ENCODE data around the gene KCNE4.

KCNE4 gene

GRCh38 chr2:223093436-223094241 lies 41.6 kb downstream of the KCNE4 start:
- DNase-seq (ENCODE audit: low read depth), result no peak
- H3K4me3 ChIP-seq (ENCODE audit: low read depth, low read length), result no peak overlapping the region

GRCh38 chr2:223095207-223095606 lies 43.2 kb downstream of the KCNE4 start:
- DNase-seq (ENCODE audit: low read depth), result no peak
- no peak overlapping the region for H3K4me3 ChIP-seq (ENCODE audit: low read depth, low read length)
- no peak for TF ChIP-seq MAX (IDR thresholded peaks at IDR 0.05; ENCODE audit: low read depth, low read length)
- TF ChIP-seq POLR2A (IDR thresholded peaks at IDR 0.05; ENCODE audit: extremely low read depth, insufficient read length), result no peak
- no peak for TF ChIP-seq MYC (IDR thresholded peaks at IDR 0.05; ENCODE audit: low read depth, low read length)
- TF ChIP-seq CTCF (IDR thresholded peaks at IDR 0.05; ENCODE audit: low read depth, low read length), result no peak

More at GRCh38 chr2:223093436-223094241, 41.6 kb downstream of the KCNE4 start:
- TF ChIP-seq CTCF (IDR thresholded peaks at IDR 0.05; ENCODE audit: low read depth, low read length) (no peak), POLR2A (IDR thresholded peaks at IDR 0.05; ENCODE audit: extremely low read depth, insufficient read length) (no peak), MYC (IDR thresholded peaks at IDR 0.05; ENCODE audit: low read depth, low read length) (no peak), MAX (IDR thresholded peaks at IDR 0.05; ENCODE audit: low read depth, low read length) (no peak)

GRCh38 chr2:223096235-223096970 lies 44.4 kb downstream of the KCNE4 start:
- TF ChIP-seq CTCF (IDR thresholded peaks at IDR 0.05; ENCODE audit: low read depth, low read length), result no peak
- no peak for TF ChIP-seq MAX (IDR thresholded peaks at IDR 0.05; ENCODE audit: low read depth, low read length)
- TF ChIP-seq MYC (IDR thresholded peaks at IDR 0.05; ENCODE audit: low read depth, low read length), result no peak

GRCh38 chr2:223097888-223098383 lies 45.9 kb downstream of the KCNE4 start:
- no peak for DNase-seq (ENCODE audit: low read depth)
- H3K4me3 ChIP-seq (ENCODE audit: low read depth, low read length), result no peak overlapping the region
- TF ChIP-seq CTCF (IDR thresholded peaks at IDR 0.05; ENCODE audit: low read depth, low read length) (no peak), MYC (IDR thresholded peaks at IDR 0.05; ENCODE audit: low read depth, low read length) (no peak), MAX (IDR thresholded peaks at IDR 0.05; ENCODE audit: low read depth, low read length) (no peak)

More at GRCh38 chr2:223096235-223096970, 44.4 kb downstream of the KCNE4 start:
- DNase-seq (ENCODE audit: low read depth), result no peak
- no peak overlapping the region for H3K4me3 ChIP-seq (ENCODE audit: low read depth, low read length)

GRCh38 chr2:223099561-223099960 lies 47.6 kb downstream of the KCNE4 start:
- H3K4me3 ChIP-seq (ENCODE audit: low read depth, low read length), result no peak overlapping the region
- no peak for DNase-seq (ENCODE audit: low read depth)
- TF ChIP-seq MYC (IDR thresholded peaks at IDR 0.05; ENCODE audit: low read depth, low read length) (no peak), POLR2A (IDR thresholded peaks at IDR 0.05; ENCODE audit: extremely low read depth, insufficient read length) (no peak)

GRCh38 chr2:223100061-223100511 lies 48.1 kb downstream of the KCNE4 start:
- no peak overlapping the region for H3K4me3 ChIP-seq (ENCODE audit: low read depth, low read length)
- DNase-seq (ENCODE audit: low read depth), result no peak
- TF ChIP-seq POLR2A (IDR thresholded peaks at IDR 0.05; ENCODE audit: extremely low read depth, insufficient read length) (no peak), MYC (IDR thresholded peaks at IDR 0.05; ENCODE audit: low read depth, low read length) (no peak), CTCF (IDR thresholded peaks at IDR 0.05; ENCODE audit: low read depth, low read length) (no peak), MAX (IDR thresholded peaks at IDR 0.05; ENCODE audit: low read depth, low read length) (no peak)

Data from NB4 (cell line).